Adrenal gland (tissue), 5 donors: ENCODE data around the gene IQGAP3.

Experiments
- CTCF ChIP-seq, 6 experiments: fragments of 450-650 bp in 4 of 6; fragments of 200-600 bp in 2 of 6; sonication (generic) in 1 of 6; IDR thresholded peaks; 1 replicate in 5 of 6; 2 replicates in 1 of 6; pipeline versions ENCODE4 v1.5.1 to v1.8.0; 2016 to 2021; ENCODE audit warnings: antibody characterized with exemption in 6 of 6, mild to moderate bottlenecking in 2 of 6, moderate library complexity in 1 of 6
- POLR2A ChIP-seq, 2 donors: fragments of 450-650 bp; IDR thresholded peaks; one replicate each; pipeline ENCODE4 v1.6.1; 2017; ENCODE audit warnings: antibody characterized with exemption in 2 of 2, mild to moderate bottlenecking in 2 of 2, moderate library complexity in 1 of 2
- donor health status: DM: no; HTN: no; CAD: no.

GRCh38 chr1:156612666-156613065 lies 40.3 kb upstream of the IQGAP3 start:
- TF ChIP-seq CTCF (IDR thresholded peaks at IDR 0.05) (no peak), POLR2A (IDR thresholded peaks at IDR 0.05) (no peak)
